GM18499 (cell line): ENCODE results near the gene KRCC1.
"Not testable (repeated sequence)": the region's sequence is repeated elsewhere in the genome, so short reads cannot be mapped to it uniquely, and the experiment has no call there.

ENCODE experiments used
- ATAC-seq: cut with Tn5 transposase; IDR thresholded peaks from one replicate; pipeline ENCODE4 v1.9.1; 2021; ENCODE audit warnings: moderate number of reproducible peaks; ENCODE audit not compliant: insufficient read depth, unreplicated experiment

Gene KRCC1

DNA sequence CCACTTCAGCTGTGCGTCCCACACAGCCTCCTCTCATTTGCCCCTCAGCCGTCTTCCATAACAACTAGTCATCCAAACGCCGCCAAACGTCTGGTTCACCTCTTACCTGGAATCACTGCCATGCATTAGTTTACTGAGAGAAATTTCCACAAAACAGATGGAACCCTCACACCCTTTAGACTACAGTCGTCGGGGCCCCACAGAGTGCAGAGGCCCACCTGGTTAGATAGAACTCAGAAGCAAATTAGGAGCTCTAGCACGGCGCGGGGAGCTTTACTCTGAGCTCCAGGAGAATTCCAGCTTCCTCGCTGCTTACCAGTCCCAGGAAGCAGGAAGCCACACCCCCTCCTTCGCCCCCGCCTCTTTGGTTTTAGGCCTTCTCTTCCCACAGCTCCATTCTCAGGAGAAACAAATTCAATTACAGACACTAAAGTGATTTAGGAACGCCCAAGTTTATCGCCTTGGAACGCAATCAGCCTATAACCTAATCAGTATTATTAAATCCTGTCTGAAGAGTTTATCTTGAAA lies 48.6 kb downstream of the KRCC1 start:
- no peak for ATAC-seq

DNA sequence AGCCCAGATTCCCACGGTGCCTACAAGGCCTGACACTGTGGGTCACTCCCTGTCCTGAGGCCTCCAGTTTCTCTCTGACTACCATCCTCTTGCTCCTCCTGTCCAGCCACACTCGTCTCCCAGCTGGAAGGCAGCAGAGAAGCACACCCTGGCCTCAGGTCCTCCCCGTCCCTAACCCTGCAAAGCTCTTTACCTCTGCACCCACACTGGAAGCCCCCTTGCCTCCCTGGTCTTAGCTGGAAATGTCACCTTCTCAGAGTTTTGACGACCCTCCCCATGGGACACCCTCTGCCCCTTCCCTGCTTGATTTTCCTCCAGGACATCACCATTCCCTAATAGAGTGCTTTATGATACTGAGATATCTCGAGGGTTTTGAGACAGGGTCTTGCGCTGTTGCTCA lies 49.8 kb downstream of the KRCC1 start:
- ATAC-seq, result no peak

DNA sequence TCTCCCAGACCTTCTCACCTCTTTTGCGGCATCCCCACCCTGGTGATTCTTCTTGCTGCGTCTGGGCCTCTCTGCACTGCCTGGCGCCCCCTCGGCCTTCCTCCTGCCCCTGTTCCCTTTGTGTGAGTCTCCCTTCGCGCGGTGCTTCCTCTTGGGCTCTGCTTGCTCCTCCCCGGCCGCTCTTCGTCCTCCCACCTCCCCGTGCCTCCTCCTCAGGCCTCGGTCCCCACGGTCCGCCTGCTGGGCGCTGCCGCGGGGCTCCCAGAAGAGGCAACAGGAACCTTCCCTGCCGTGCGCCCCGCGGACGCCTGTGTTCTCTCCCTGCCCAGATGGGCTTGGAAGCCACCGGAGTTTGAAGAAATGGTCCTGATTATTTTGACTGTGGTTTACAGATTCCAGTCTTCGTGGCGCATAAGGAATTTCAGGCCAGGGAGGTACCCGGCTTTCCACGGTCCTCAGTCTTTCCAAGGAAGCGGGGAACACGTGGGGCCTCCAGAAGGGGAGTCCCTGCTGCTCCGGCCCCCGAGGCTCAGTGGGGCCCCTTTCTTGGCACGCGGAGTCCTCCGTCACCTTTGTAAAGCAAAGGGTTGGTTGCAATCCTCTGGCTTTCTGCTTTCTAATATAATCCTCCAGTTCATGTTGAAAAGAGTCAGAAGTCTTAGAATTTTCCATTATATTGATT lies 52.4 kb downstream of the KRCC1 start:
- no peak for ATAC-seq

DNA sequence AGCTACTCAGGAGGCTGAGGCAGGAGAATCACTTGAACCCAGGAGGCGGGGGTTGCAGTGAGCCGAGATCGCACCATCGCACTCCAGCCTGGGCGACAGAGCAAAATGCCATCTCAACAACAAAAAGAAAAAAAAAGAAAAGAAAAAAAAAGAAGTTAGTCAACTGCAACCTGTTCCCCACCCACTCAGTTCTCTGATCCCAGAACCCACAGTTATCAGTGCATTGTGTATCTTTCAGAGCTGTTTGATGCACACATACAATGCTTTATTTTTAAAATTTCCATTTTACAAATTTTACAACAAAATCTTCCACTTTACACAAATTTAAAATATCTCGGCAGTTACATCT lies 53.2 kb downstream of the KRCC1 start:
- ATAC-seq, result no peak

DNA sequence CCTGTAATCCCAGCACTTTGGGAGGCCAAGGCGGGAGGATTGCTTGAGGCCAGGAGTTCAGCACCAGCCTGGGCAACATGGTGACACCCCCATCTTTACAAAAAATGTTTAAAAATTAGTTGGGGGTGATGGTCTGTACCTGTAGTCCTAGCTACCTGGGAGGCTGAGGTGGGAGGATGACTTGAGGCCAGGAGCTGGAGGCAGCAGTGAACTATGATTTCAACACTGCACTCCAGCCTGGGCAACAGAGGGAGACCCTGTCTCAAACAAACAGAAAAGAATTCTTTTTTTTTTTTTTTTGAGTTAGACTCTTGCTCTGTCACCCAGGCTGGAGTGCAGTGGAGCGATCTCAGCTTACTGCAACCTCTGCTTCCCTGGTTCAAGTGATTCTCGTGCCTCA lies 55.1 kb downstream of the KRCC1 start:
- not testable (repeated sequence) for ATAC-seq

DNA sequence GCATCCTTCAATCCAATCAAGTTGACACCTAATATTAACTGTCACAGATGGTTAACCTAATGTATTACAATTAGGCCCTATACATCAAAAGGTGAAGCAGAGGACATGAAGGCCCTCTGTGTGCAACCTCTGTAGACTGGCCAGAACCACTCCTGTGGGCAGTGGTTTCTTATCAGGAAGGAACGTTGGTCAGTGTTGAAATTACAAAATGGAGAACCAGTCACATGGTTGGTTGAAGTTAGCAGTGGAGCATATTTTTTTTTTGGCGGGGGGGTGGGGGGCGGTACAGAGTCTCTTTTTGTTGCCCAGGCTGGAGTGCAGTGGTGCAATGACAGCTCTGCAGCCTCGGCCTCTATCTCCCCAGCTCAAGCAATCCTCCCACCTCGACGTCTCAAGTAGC lies 59.0 kb downstream of the KRCC1 start:
- no peak for ATAC-seq

DNA sequence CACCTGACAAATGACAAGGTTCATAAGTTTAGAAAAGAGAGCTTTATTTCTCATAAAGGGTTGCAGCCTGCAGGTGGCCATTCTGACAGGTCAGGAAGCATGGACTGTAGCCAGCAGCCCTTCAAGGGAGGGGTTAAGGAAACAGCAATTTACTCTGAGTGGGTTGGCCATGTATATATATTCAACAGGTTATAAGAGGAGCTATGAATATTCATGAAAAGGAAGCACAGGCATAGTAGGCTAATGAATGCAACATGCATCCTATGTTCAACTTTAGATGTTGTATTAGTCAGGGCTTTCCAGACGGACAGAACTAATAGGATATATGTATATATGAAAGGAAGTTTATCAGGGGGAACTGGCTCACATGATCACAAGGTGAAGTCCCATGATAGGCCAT lies 59.8 kb downstream of the KRCC1 start:
- no peak for ATAC-seq

DNA sequence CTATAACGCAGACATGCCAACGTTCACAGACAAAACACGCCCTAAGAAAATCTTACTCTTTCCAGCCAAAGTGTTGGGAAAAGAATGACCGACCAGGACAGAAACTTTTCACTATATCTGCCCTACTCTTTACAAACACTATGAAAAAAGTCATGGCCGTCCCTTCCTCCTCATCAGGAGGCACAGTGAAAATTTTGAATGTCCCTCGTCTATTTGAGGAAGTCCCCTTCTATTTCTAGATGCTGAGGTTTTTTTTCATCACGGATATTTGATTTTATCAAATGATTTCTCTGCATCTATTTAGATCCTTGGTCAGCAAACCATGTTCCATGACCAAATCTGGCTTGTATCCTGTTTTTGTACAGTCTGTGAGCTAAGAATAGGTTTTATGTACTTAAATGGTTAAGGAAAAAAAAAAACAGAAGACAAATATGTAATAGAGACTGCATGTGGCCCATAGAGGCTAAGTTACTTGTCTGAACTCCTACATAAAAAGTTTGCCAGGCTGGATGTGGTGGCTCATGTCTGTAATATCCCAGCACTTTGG lies 61.2 kb downstream of the KRCC1 start:
- ATAC-seq, result not testable (repeated sequence)

DNA sequence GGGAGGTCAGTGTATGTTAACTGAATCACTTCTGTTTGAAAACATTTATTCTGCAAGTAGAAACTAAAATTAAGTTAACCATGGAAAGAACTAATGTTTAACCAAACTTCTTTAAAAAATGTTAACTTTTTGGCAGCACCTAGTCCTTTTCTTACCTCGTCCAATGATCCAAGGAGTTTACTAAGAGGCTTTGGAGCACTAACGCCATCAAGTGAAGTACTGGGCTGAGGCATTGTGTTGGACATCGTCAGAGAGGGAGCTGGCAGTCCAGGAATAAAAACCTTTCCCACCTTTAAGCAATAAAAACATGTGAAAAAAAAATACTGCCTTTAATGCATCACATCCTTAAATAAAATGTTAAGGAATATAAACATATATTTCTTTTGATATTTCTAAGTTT lies 63.0 kb downstream of the KRCC1 start:
- ATAC-seq, result not testable (repeated sequence)

DNA sequence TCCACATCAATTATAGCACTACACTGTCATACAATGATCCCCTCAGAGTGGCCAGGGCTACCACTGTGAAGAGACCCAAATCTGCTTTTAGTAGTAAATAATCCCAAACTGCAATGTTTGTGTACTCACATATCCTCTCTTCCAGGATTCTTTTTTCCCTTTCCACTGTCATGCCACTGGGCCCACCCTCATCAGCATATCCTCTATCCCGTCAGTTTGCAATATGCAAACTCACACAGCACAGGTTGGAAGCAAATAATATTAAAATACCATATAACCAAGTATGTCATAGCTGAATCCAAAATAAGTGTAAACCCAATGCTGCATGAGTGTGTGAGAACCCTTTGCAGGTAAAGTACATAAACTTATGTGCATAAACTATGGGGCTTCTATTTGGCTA lies 68.1 kb downstream of the KRCC1 start:
- not testable (repeated sequence) for ATAC-seq

DNA sequence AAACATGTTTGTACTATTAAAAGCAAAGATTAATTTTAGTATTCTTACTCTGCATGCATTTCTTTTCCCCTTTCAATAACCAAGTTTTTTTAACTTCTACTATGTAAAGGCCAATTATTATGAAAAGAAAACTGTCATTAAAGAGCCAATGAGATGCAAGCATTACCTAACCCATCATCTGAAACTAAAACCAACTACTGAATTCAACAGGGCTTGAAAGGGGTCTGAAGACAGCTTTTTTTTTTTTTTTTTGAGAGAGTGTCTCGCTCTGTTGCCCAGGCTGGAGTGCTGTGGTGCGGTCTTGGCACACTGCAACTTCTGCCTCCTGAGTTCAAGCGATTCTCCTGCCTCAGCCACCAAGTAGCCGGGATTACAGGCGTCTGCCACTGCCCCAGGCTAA lies 69.7 kb downstream of the KRCC1 start:
- not testable (repeated sequence) for ATAC-seq

DNA sequence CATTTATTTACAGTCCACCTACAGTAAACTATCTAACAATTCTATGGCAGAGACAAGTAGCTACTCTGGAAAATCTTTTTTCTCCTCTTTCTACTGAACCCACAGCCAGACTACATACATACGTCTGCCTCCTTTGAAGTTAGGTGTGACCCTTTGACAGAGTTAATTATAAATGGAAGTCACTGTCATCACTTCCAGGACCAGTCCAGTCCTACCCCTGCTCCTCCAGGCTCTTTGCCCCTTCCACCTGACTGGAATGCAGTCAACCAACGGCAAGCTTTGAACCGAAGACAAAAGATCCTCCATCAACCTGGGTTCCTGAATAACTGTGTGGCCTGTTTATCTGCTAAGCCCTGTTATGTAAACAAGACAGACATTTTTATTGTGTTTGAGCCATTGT lies 74.4 kb downstream of the KRCC1 start:
- ATAC-seq, result not testable (repeated sequence)
